ENCODE data around the gene KIF1B. TPM values are rescaled to one million over a fixed set of nuclear protein-coding genes. Genes with fewer than 3 reads are reported as not detected.

Gene KIF1B
- polyA plus RNA-seq, 1 of the 3 experiments (the other 2 are of a cell fraction), result 6.8 TPM

GRCh38 chr1:10306435-10306834 is 96.1 kb downstream of the KIF1B start:
- no peak overlapping the region for H3K4me2 ChIP-seq
- H3K36me3 ChIP-seq (replicated peaks in 1 of 2; ENCODE audit: control insufficient read depth in 1 of 2, insufficient read depth in 2 of 2, low read length in 1 of 2), result peaks cover 44 to 48% of the 10 kb centered on the region in 2 experiments
- peaks cover 0 to 3% of the 10 kb centered on the region in 2 experiments; a peak in 1 of 4 replicates for H3K4me1 ChIP-seq (ENCODE audit: control insufficient read depth in 1 of 2, insufficient read depth in 2 of 2, low read depth in 1 of 2, low read length in 1 of 2)
- no peak overlapping the region for H3K9ac ChIP-seq
- no peak for TF ChIP-seq USF1 (IDR thresholded peaks at IDR 0.05; ENCODE audit: borderline replicate concordance, low read depth)
- TF ChIP-seq TCF12 (IDR thresholded peaks at IDR 0.05), result no peak
- TF ChIP-seq GATA2 (CRISPR knock-in tag; IDR thresholded peaks at IDR 0.05), result no peak
- no peak for TF ChIP-seq RXRA (IDR thresholded peaks at IDR 0.05; ENCODE audit: borderline replicate concordance, low read depth)
- no peak for TF ChIP-seq NRF1 (IDR thresholded peaks at IDR 0.05; ENCODE audit: low read depth, low read length)
- no peak for TF ChIP-seq ZBTB33 (IDR thresholded peaks at IDR 0.05; ENCODE audit: borderline replicate concordance, low read depth)
- TF ChIP-seq SMC3 (IDR thresholded peaks at IDR 0.05; ENCODE audit: low read depth, low read length), result no peak
- TF ChIP-seq CHD2 (IDR thresholded peaks at IDR 0.05; ENCODE audit: low read length, partially characterized antibody), result no peak
- TF ChIP-seq PBX3 (IDR thresholded peaks at IDR 0.05), result no peak
- no peak for TF ChIP-seq YY1 (IDR thresholded peaks at IDR 0.05; ENCODE audit: low read depth)
- no peak for TF ChIP-seq FOSL2 (IDR thresholded peaks at IDR 0.05; ENCODE audit: borderline replicate concordance, low read depth)
- no peak for TF ChIP-seq JUND (IDR thresholded peaks at IDR 0.05)
- TF ChIP-seq POLR2AphosphoS5 (IDR thresholded peaks at IDR 0.05; ENCODE audit: low read depth, low read length), result no peak
- POLR2A ChIA-PET, result interaction anchor here (0.6 kb wide), 1 partner anchor 34 kb away, joined by 4 read pairs; no protein-coding TSS in a partner anchor
- H3K27ac ChIP-seq (ENCODE audit: low read depth in 2 of 2, low read length in 1 of 2), result no peak overlapping the region
- no peak overlapping the region for H3K4me3 ChIP-seq (ENCODE audit: low read depth in 2 of 2, low read length in 1 of 2)
- no peaks in the 10 kb centered on the region for H3K27me3 ChIP-seq (ENCODE audit: insufficient read depth)
- H2AFZ ChIP-seq (ENCODE audit: low read depth), result no peak overlapping the region
- WGBS (ENCODE audit: low lambda C conversion rate), result 88% methylated on average over 2 of the region's 2 CpGs
- DNase-seq, result no peak
- no peaks in the 10 kb centered on the region for H3K9me3 ChIP-seq
- no peaks in the 10 kb centered on the region for H3K9me2 ChIP-seq
- no peaks in the 10 kb centered on the region for H3F3A ChIP-seq (replicated peaks; ENCODE audit: insufficient read depth)
- no peaks in the 10 kb centered on the region for H3K79me2 ChIP-seq (ENCODE audit: insufficient read depth)
- CTCF ChIA-PET, result interaction anchor here (1.4 kb wide), 1 partner anchor 96 kb away, joined by 6 read pairs; the partner anchor contains the start of gene KIF1B
- H4K20me1 ChIP-seq (ENCODE audit: insufficient read depth), result no peaks in the 10 kb centered on the region

- no peaks in the 10 kb centered on the region for H3K79me2 ChIP-seq (ENCODE audit: insufficient read depth)
- peaks cover 0 to 3% of the 10 kb centered on the region in 2 experiments; a peak in 1 of 4 replicates for H3K4me1 ChIP-seq (ENCODE audit: control insufficient read depth in 1 of 2, insufficient read depth in 2 of 2, low read depth in 1 of 2, low read length in 1 of 2)
- CTCF ChIA-PET, result interaction anchor here (1.4 kb wide), 1 partner anchor 98 kb away, joined by 6 read pairs; the partner anchor contains the start of gene KIF1B
- no peak overlapping the region for H3K4me2 ChIP-seq
- H3K4me3 ChIP-seq (ENCODE audit: low read depth in 2 of 2, low read length in 1 of 2), result no peak overlapping the region
- H3K9me2 ChIP-seq, result no peaks in the 10 kb centered on the region
- 91% methylated on average over 3 of the region's 3 CpGs for WGBS (ENCODE audit: low lambda C conversion rate)
- no peaks in the 10 kb centered on the region for H3K9me3 ChIP-seq
- H3K27me3 ChIP-seq (ENCODE audit: insufficient read depth), result no peaks in the 10 kb centered on the region
- H2AFZ ChIP-seq (ENCODE audit: low read depth), result no peak overlapping the region
- TF ChIP-seq SMC3 (IDR thresholded peaks at IDR 0.05; ENCODE audit: low read depth, low read length) (no peak), CTCF (IDR thresholded peaks at IDR 0.05) (no peak), FOXM1 (IDR thresholded peaks at IDR 0.05; ENCODE audit: low read depth) (no peak), GABPA (IDR thresholded peaks at IDR 0.05; ENCODE audit: low read depth) (no peak), GATA2 (CRISPR knock-in tag; IDR thresholded peaks at IDR 0.05) (no peak), JUND (IDR thresholded peaks at IDR 0.05) (no peak), PBX3 (IDR thresholded peaks at IDR 0.05) (no peak), TCF12 (IDR thresholded peaks at IDR 0.05) (no peak), RAD21 (IDR thresholded peaks at IDR 0.05; ENCODE audit: low read length) (no peak), RXRA (IDR thresholded peaks at IDR 0.05; ENCODE audit: borderline replicate concordance, low read depth) (no peak), ZBTB33 (IDR thresholded peaks at IDR 0.05; ENCODE audit: borderline replicate concordance, low read depth) (no peak), POLR2AphosphoS5 (IDR thresholded peaks at IDR 0.05; ENCODE audit: low read depth, low read length) (no peak)
- no peaks in the 10 kb centered on the region for H3F3A ChIP-seq (replicated peaks; ENCODE audit: insufficient read depth)
- POLR2A ChIA-PET, result no interaction called here
- no peaks in the 10 kb centered on the region for H4K20me1 ChIP-seq (ENCODE audit: insufficient read depth)
- no peak for DNase-seq
- peaks cover 36 to 42% of the 10 kb centered on the region in 2 experiments for H3K36me3 ChIP-seq (replicated peaks in 1 of 2; ENCODE audit: control insufficient read depth in 1 of 2, insufficient read depth in 2 of 2, low read length in 1 of 2)
- H3K27ac ChIP-seq (ENCODE audit: low read depth in 2 of 2, low read length in 1 of 2), result no peak overlapping the region
- no peak overlapping the region for H3K9ac ChIP-seq
Measured at GRCh38 chr1:10308001-10308400, 97.6 kb downstream of the KIF1B start.

Data from SK-N-SH (cell line).